Measurements from ENCODE around the gene NFE2.

NFE2 gene

GRCh38 chr12:54249489-54249888 is 51.3 kb downstream of the NFE2 start:
- DNase-seq (ENCODE audit: low spot score) = no peak

GRCh38 chr12:54246011-54246641 is 54.7 kb downstream of the NFE2 start:
- no peak for DNase-seq (ENCODE audit: low spot score)
